Stimulated activated CD4-positive, alpha-beta T cell treated with anti-CD3 and anti-CD28 coated beads, Interleukin-2, amount 100 ng/mL, for 4 hours (primary cell): ENCODE results near the gene SYCP2.

ENCODE experiments used
- DNase-seq: peaks from one replicate; pipeline ENCODE4 v3.0.0-alpha.2; 2020; ENCODE audit warnings: low read depth

The SYCP2 gene

GRCh38 chr20:59836767-59837166, 96.7 kb downstream of the SYCP2 start:
- no peak for DNase-seq

GRCh38 chr20:59835448-59836395, 97.7 kb downstream of the SYCP2 start:
- no peak for DNase-seq

GRCh38 chr20:59835057-59835447, 98.4 kb downstream of the SYCP2 start:
- DNase-seq = no peak

GRCh38 chr20:59832406-59833363, 100.8 kb downstream of the SYCP2 start:
- no peak for DNase-seq

- DNase-seq = no peak
These were observed 101.5 kb downstream of the SYCP2 start for GRCh38 chr20:59831916-59832270.

GRCh38 chr20:59831024-59831915, 102.2 kb downstream of the SYCP2 start:
- no peak for DNase-seq

- no peak for DNase-seq
These were observed 102.8 kb downstream of the SYCP2 start for GRCh38 chr20:59830665-59831023.

GRCh38 chr20:59829786-59830664, 103.4 kb downstream of the SYCP2 start:
- no peak for DNase-seq

- no peak for DNase-seq
These were observed 104.2 kb downstream of the SYCP2 start for GRCh38 chr20:59829054-59829785.

GRCh38 chr20:59828125-59829053, 105.0 kb downstream of the SYCP2 start:
- no peak for DNase-seq

- DNase-seq = no peak
These were observed 106.0 kb downstream of the SYCP2 start for GRCh38 chr20:59827138-59828056.

- no peak for DNase-seq
These were observed 107.3 kb downstream of the SYCP2 start for GRCh38 chr20:59825944-59826759.

- no peak for DNase-seq
These were observed 107.9 kb downstream of the SYCP2 start for GRCh38 chr20:59825563-59825920.

- DNase-seq = no peak
These were observed 108.5 kb downstream of the SYCP2 start for GRCh38 chr20:59824711-59825562.

- no peak for DNase-seq
These were observed 109.8 kb downstream of the SYCP2 start for GRCh38 chr20:59823491-59824259.
